OCI-LY1 (cell line): ENCODE measurements around the gene ACTR5.

Source experiments
- H2AFZ ChIP-seq: fragments of 200-600 bp; sonication (generic), shearing (Covaris generic); 2 replicates; pipeline ENCODE4 v1.6.0; 2014; ENCODE audit warnings: antibody characterized with exemption, mild to moderate bottlenecking, low read length
- H3F3A ChIP-seq: fragments of 200-600 bp; sonication (generic), shearing (Covaris generic); 2 replicates; pipeline ENCODE4 v1.6.0; 2014; ENCODE audit warnings: mild to moderate bottlenecking, antibody characterized with exemption, low read length, moderate library complexity; ENCODE audit not compliant: insufficient read depth
- H3K27ac ChIP-seq: fragments of 200-600 bp; sonication (generic); 2 replicates; pipeline ENCODE4 v1.5.1; 2014; ENCODE audit warnings: low read length, mixed run types, mild to moderate bottlenecking, low read depth; ENCODE audit not compliant: poor library complexity, severe bottlenecking
- H3K27me3 ChIP-seq: fragments of 200-600 bp; sonication (generic); 2 replicates; pipeline ENCODE4 v1.6.0; 2014; ENCODE audit warnings: antibody characterized with exemption, mild to moderate bottlenecking, low read length, moderate library complexity; ENCODE audit not compliant: insufficient read depth
- H3K36me3 ChIP-seq: fragments of 200-600 bp; sonication (generic); 2 replicates; pipeline ENCODE4 v1.6.1; 2014; ENCODE audit warnings: mild to moderate bottlenecking, antibody characterized with exemption, low read length, moderate library complexity, mixed read lengths; ENCODE audit not compliant: insufficient read depth
- H3K4me1 ChIP-seq: fragments of 200-600 bp; sonication (generic); 2 replicates; pipeline ENCODE4 v1.5.1; 2014; ENCODE audit warnings: mild to moderate bottlenecking, low read length, moderate library complexity; ENCODE audit not compliant: insufficient read depth, severe bottlenecking
- H3K4me2 ChIP-seq: fragments of 200-600 bp; sonication (generic), shearing (Covaris generic); 2 replicates; pipeline ENCODE4 v1.6.1; 2014; ENCODE audit warnings: low read length
- H3K4me3 ChIP-seq: fragments of 200-600 bp; sonication (generic); 2 replicates; pipeline ENCODE4 v1.5.1; 2014; ENCODE audit warnings: low read length, low read depth, mild to moderate bottlenecking, mixed read lengths; ENCODE audit not compliant: poor library complexity, severe bottlenecking
- H3K79me2 ChIP-seq: fragments of 200-600 bp; shearing (Covaris generic); 2 replicates; pipeline ENCODE4 v1.6.1; 2016; ENCODE audit warnings: mixed run types, low read length, mixed read lengths; ENCODE audit not compliant: insufficient read depth
- H3K9ac ChIP-seq: fragments of 200-600 bp; sonication (generic), shearing (Covaris generic); 2 replicates; pipeline ENCODE4 v1.6.1; 2014; ENCODE audit warnings: mild to moderate bottlenecking, low read length, mixed read lengths
- H3K9me2 ChIP-seq: fragments of 200-600 bp; sonication (generic), shearing (Covaris generic); 2 replicates; pipeline ENCODE4 v1.6.1; 2014; ENCODE audit warnings: low read depth, mild to moderate bottlenecking, low read length, mixed read lengths
- H3K9me3 ChIP-seq: fragments of 200-600 bp; shearing (Covaris generic); 2 replicates; pipeline ENCODE4 v1.6.1; 2014; ENCODE audit warnings: low read length, mixed read lengths
- H4K20me1 ChIP-seq: fragments of 200-600 bp; sonication (generic), shearing (Covaris generic); 2 replicates; pipeline ENCODE4 v1.6.0; 2016; ENCODE audit warnings: mild to moderate bottlenecking, low read length; ENCODE audit not compliant: insufficient read depth
- CTCF ChIP-seq: fragments of 200-600 bp; sonication (generic), shearing (Covaris generic); IDR thresholded peaks from 2 replicates; pipeline ENCODE4 v1.5.1; 2017; ENCODE audit warnings: mild to moderate bottlenecking, antibody characterized with exemption, low read length, moderate library complexity, mixed read lengths
- EZH2 ChIP-seq: fragments of 200-600 bp; sonication (generic), shearing (Covaris generic); IDR thresholded peaks from 2 replicates; pipeline ENCODE4 v1.8.0; 2017; ENCODE audit warnings: borderline replicate concordance, mixed run types, mild to moderate bottlenecking, antibody characterized with exemption, low read length, moderate library complexity, mixed read lengths

Gene ACTR5

DNA sequence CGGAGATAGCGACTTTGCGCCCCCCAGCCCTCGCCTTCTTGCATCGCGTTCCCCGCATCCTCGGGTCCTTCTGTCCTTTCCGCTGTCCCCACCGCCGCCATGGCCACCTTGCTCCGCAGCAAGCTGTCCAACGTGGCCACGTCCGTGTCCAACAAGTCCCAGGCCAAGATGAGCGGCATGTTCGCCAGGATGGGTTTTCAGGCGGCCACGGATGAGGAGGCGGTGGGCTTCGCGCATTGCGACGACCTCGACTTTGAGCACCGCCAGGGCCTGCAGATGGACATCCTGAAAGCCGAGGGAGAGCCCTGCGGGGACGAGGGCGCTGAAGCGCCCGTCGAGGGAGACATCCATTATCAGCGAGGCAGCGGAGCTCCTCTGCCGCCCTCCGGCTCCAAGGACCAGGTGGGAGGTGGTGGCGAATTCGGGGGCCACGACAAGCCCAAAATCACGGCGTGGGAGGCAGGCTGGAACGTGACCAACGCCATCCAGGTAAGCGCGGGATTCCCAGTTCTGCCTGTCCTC is 23.6 kb upstream of the ACTR5 start:
- H3K36me3 ChIP-seq, result no peaks in the 10 kb centered on the region
- H4K20me1 ChIP-seq, result no peaks in the 10 kb centered on the region
- no peak overlapping the region for H3K27ac ChIP-seq
- no peaks in the 10 kb centered on the region for H3K79me2 ChIP-seq
- H3K4me1 ChIP-seq, result no peaks in the 10 kb centered on the region
- H3K27me3 ChIP-seq, result no peaks in the 10 kb centered on the region
- H3K9me3 ChIP-seq, result no peaks in the 10 kb centered on the region
- no peaks in the 10 kb centered on the region for H3F3A ChIP-seq
- H3K4me2 ChIP-seq, result no peak overlapping the region
- no peak overlapping the region for H3K4me3 ChIP-seq
- TF ChIP-seq EZH2 (no peak), CTCF (no peak)
- H3K9me2 ChIP-seq, result no peaks in the 10 kb centered on the region
- H2AFZ ChIP-seq, result no peak overlapping the region
- H3K9ac ChIP-seq, result no peak overlapping the region

- no peak overlapping the region for H3K27ac ChIP-seq
- H3K79me2 ChIP-seq, result no peaks in the 10 kb centered on the region
- no peak overlapping the region for H3K4me2 ChIP-seq
- H2AFZ ChIP-seq, result no peak overlapping the region
- H3K9me3 ChIP-seq, result no peaks in the 10 kb centered on the region
- H4K20me1 ChIP-seq, result no peaks in the 10 kb centered on the region
- TF ChIP-seq CTCF (no peak), EZH2 (no peak)
- H3K27me3 ChIP-seq, result no peaks in the 10 kb centered on the region
- H3K4me3 ChIP-seq, result no peak overlapping the region
- no peak overlapping the region for H3K9ac ChIP-seq
- H3K36me3 ChIP-seq, result no peaks in the 10 kb centered on the region
- H3K4me1 ChIP-seq, result no peaks in the 10 kb centered on the region
- H3F3A ChIP-seq, result no peaks in the 10 kb centered on the region
- H3K9me2 ChIP-seq, result no peaks in the 10 kb centered on the region
These were observed 22.9 kb upstream of the ACTR5 start for GRCh38 chr20:38725148-38725901.

GRCh38 chr20:38725931-38726803 is 22.1 kb upstream of the ACTR5 start:
- H3K79me2 ChIP-seq, result no peaks in the 10 kb centered on the region
- H3K27ac ChIP-seq, result no peak overlapping the region
- no peaks in the 10 kb centered on the region for H3F3A ChIP-seq
- peaks cover 7% of the 10 kb centered on the region for H3K4me1 ChIP-seq
- TF ChIP-seq CTCF, result no peak
- no peak for TF ChIP-seq EZH2
- H3K9me2 ChIP-seq, result no peaks in the 10 kb centered on the region
- H2AFZ ChIP-seq, result no peak overlapping the region
- H3K4me3 ChIP-seq, result no peak overlapping the region
- no peak overlapping the region for H3K9ac ChIP-seq
- no peaks in the 10 kb centered on the region for H4K20me1 ChIP-seq
- no peaks in the 10 kb centered on the region for H3K36me3 ChIP-seq
- no peaks in the 10 kb centered on the region for H3K27me3 ChIP-seq
- H3K9me3 ChIP-seq, result no peaks in the 10 kb centered on the region
- no peak overlapping the region for H3K4me2 ChIP-seq
